NCI-H1105 treated with DMSO at 0.1 percent for 48 hours (cell line): Measurements from ENCODE around the gene CA5B.
"Not testable (repeated sequence)": the region's sequence is repeated elsewhere in the genome, so short reads cannot be mapped to it uniquely, and the experiment has no call there.

Experiments
- DNase-seq: peaks from one replicate; lab custom pipeline; 2025; lab: John Stamatoyannopoulos, UW

Gene CA5B

GRCh38 chrX:15737959-15738902 is at the start of gene CA5B:
TSS of gene CA5B (plus strand) at chrX:15738270. CDS start at chrX:15750024, 11,754 bp downstream.
- DNase-seq, result peak; percentile 75

GRCh38 chrX:15694941-15695451 is 43.1 kb upstream of the CA5B start:
- no peak for DNase-seq

GRCh38 chrX:15696516-15696915 is 41.6 kb upstream of the CA5B start:
- DNase-seq, result no peak

GRCh38 chrX:15702488-15703371 is 35.3 kb upstream of the CA5B start:
- DNase-seq, result no peak

- not testable (repeated sequence) for DNase-seq
These were observed 34.3 kb upstream of the CA5B start for GRCh38 chrX:15703809-15704208.

- DNase-seq, result not testable (repeated sequence)
These were observed 33.8 kb upstream of the CA5B start for GRCh38 chrX:15704273-15704672.

- peak; percentile 33 for DNase-seq
These were observed 23.5 kb upstream of the CA5B start for GRCh38 chrX:15714529-15714928.

GRCh38 chrX:15718283-15718970 is 19.6 kb upstream of the CA5B start:
- no peak for DNase-seq

- no peak for DNase-seq
These were observed 18.6 kb upstream of the CA5B start for GRCh38 chrX:15719324-15719968.

GRCh38 chrX:15721911-15722310 is 16.2 kb upstream of the CA5B start:
- no peak for DNase-seq

- DNase-seq, result no peak
These were observed 14.1 kb upstream of the CA5B start for GRCh38 chrX:15723887-15724517.

GRCh38 chrX:15724911-15725310 is 13.2 kb upstream of the CA5B start:
- DNase-seq, result no peak

GRCh38 chrX:15731368-15731767 is 6.7 kb upstream of the CA5B start:
- not testable (repeated sequence) for DNase-seq

GRCh38 chrX:15737190-15737958 is 696 bp upstream of the CA5B start:
- DNase-seq, result no peak

- DNase-seq, result no peak
These were observed 1.8 kb downstream of the CA5B start for GRCh38 chrX:15739886-15740285.

GRCh38 chrX:15744181-15744867 is 6.3 kb downstream of the CA5B start:
- no peak for DNase-seq

GRCh38 chrX:15745179-15745578 is 7.1 kb downstream of the CA5B start:
- DNase-seq, result no peak

GRCh38 chrX:15746651-15747050 is 8.6 kb downstream of the CA5B start:
- DNase-seq, result not testable (repeated sequence)

- no peak for DNase-seq
These were observed 9.6 kb downstream of the CA5B start for GRCh38 chrX:15747626-15748173.
